ENCODE measurements around the gene DUOX1. TPM values are rescaled to one million over a fixed set of nuclear protein-coding genes. Genes with fewer than 3 reads are reported as not detected.
A peak's percentile ranks its signal among the peaks of the same experiment; 100 is the strongest.

Gene DUOX1
- total and polyA plus RNA-seq, 9 of the 15 experiments (the other 6 are each of a cell fraction or from before 2014, with no cell fraction given), result 0.01 to 0.22 (median 0.01) TPM; not detected in 6

DNA sequence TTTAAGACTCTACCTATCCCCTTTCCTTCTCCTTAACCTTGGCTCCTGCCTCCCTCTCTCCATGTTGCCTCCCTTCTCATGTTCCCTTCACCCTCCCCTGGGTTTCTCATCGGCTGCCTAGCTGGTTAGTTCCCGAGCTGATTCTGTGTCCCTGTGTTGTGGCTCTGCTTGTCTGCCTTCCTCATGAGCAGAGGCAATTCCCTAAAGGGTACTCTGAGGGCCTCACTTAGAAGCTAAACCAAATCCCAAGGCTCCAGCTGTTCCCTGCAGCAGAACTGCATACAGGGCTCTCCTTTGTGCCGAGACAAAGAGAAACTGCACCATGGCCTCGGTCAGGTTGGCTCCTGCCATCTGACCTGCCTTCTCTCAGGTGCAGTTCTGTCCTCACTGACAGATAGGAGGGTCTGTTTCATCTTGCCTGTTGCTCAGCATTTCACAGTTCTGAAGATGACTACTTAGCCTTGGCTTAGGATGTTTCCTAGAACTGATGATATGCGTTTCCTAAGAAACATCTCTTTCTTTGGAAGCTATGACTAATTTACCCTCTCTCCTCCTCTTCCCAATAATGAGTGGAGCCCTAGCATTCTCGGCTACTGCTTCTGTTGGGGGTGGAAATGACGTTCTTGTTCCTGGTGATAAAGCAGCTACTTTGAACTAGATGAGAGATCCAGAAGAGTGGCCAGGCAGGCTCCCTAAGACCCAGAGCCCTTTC is 27.1 kb downstream of the DUOX1 start (continued):
- TF ChIP-seq CTBP1 (IDR thresholded peaks at IDR 0.05; ENCODE audit: borderline replicate concordance) (0 out of 2 replicates have a peak, but pooled peaks have one; percentile 51), JUN (IDR thresholded peaks at IDR 0.05; ENCODE audit: borderline replicate concordance, low read depth, low read length) (peak; percentile 27; the same call in 1 of the 2 replicates), JUN (CRISPR knock-in tag; IDR thresholded peaks at IDR 0.05; ENCODE audit: borderline replicate concordance) (no peak), NR2C2 (CRISPR knock-in tag; IDR thresholded peaks at IDR 0.05) (no peak), NR2C2 (tag; IDR thresholded peaks at IDR 0.05) (no peak), SMARCA4 (IDR thresholded peaks at IDR 0.05) (0 out of 2 replicates have a peak, but pooled peaks have one; percentile 32), FOSL1 (tag; conservative IDR thresholded peaks at IDR 0.05) (peak; percentile 73), ARID1B (IDR thresholded peaks at IDR 0.05) (peak; percentile 55), JUND (IDR thresholded peaks at IDR 0.05; ENCODE audit: borderline replicate concordance, low read depth, low read length) (peak; percentile 36; the same call in 1 of the 2 replicates), JUND (tag; IDR thresholded peaks at IDR 0.05; ENCODE audit: borderline replicate concordance, low read depth, low read length) (no peak; the same call in 2 of the 3 replicates), ILF3 (IDR thresholded peaks at IDR 0.05; ENCODE audit: borderline replicate concordance) (no peak), XRCC4 (IDR thresholded peaks at IDR 0.05; ENCODE audit: extremely low read depth, insufficient read depth, insufficient read length) (no peak), ZNF253 (CRISPR knock-in tag; conservative IDR thresholded peaks at IDR 0.05) (no peak), MYBL2 (IDR thresholded peaks at IDR 0.05; ENCODE audit: low read depth) (no peak), MYBL2 (CRISPR knock-in tag; IDR thresholded peaks at IDR 0.05; ENCODE audit: borderline replicate concordance) (no peak), KLF6 (CRISPR knock-in tag; IDR thresholded peaks at IDR 0.05; ENCODE audit: borderline replicate concordance) (no peak), MYNN (IDR thresholded peaks at IDR 0.05) (no peak), MYNN (CRISPR knock-in tag; IDR thresholded peaks at IDR 0.05) (no peak), NCOA6 (IDR thresholded peaks at IDR 0.05) (no peak), GATAD2B (IDR thresholded peaks at IDR 0.05; ENCODE audit: borderline replicate concordance) (no peak)
- TF ChIP-seq, protein P1, sequence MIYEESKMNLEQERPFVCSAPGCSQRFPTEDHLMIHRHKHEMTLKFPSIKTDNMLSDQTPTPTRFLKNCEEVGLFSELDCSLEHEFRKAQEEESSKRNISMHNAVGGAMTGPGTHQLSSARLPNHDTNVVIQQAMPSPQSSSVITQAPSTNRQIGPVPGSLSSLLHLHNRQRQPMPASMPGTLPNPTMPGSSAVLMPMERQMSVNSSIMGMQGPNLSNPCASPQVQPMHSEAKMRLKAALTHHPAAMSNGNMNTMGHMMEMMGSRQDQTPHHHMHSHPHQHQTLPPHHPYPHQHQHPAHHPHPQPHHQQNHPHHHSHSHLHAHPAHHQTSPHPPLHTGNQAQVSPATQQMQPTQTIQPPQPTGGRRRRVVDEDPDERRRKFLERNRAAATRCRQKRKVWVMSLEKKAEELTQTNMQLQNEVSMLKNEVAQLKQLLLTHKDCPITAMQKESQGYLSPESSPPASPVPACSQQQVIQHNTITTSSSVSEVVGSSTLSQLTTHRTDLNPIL (CRISPR knock-in tag; IDR thresholded peaks at IDR 0.05), result no peak
- TF ChIP-seq, protein P2, sequence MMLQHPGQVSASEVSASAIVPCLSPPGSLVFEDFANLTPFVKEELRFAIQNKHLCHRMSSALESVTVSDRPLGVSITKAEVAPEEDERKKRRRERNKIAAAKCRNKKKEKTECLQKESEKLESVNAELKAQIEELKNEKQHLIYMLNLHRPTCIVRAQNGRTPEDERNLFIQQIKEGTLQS (IDR thresholded peaks at IDR 0.05), result peak; percentile 63
- TF ChIP-seq, protein P2 (CRISPR knock-in tag; conservative IDR thresholded peaks at IDR 0.05), result no peak
- TF ChIP-seq, protein P3, sequence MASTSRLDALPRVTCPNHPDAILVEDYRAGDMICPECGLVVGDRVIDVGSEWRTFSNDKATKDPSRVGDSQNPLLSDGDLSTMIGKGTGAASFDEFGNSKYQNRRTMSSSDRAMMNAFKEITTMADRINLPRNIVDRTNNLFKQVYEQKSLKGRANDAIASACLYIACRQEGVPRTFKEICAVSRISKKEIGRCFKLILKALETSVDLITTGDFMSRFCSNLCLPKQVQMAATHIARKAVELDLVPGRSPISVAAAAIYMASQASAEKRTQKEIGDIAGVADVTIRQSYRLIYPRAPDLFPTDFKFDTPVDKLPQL (IDR thresholded peaks at IDR 0.05; ENCODE audit: extremely low read depth, insufficient read length), result no peak
- TF ChIP-seq, protein P4, sequence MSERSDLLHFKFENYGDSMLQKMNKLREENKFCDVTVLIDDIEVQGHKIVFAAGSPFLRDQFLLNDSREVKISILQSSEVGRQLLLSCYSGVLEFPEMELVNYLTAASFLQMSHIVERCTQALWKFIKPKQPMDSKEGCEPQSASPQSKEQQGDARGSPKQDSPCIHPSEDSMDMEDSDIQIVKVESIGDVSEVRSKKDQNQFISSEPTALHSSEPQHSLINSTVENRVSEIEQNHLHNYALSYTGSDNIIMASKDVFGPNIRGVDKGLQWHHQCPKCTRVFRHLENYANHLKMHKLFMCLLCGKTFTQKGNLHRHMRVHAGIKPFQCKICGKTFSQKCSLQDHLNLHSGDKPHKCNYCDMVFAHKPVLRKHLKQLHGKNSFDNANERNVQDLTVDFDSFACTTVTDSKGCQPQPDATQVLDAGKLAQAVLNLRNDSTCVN (CRISPR knock-in tag; IDR thresholded peaks at IDR 0.05), result no peak
